ENCODE measurements around the gene C3orf22.
"Not testable (repeated sequence)": the region's sequence is repeated elsewhere in the genome, so short reads cannot be mapped to it uniquely, and the experiment has no call there.

C3orf22 gene

GRCh38 chr3:126542340-126543241, 16.1 kb downstream of the C3orf22 start:
- no peak for FAIRE-seq

GRCh38 chr3:126541628-126542339, 16.9 kb downstream of the C3orf22 start:
- FAIRE-seq: no peak

- no peak for FAIRE-seq
Measured at GRCh38 chr3:126540951-126541627, 17.6 kb downstream of the C3orf22 start.

- no peak for FAIRE-seq
Measured at GRCh38 chr3:126540342-126540849, 18.3 kb downstream of the C3orf22 start.

GRCh38 chr3:126539558-126540250, 19.0 kb downstream of the C3orf22 start:
- no peak for FAIRE-seq

- FAIRE-seq: no peak
Measured at GRCh38 chr3:126538966-126539365, 19.8 kb downstream of the C3orf22 start.

GRCh38 chr3:126538316-126538715, 20.4 kb downstream of the C3orf22 start:
- no peak for FAIRE-seq

- FAIRE-seq: no peak
Measured at GRCh38 chr3:126537730-126538281, 20.9 kb downstream of the C3orf22 start.

- no peak for FAIRE-seq
Measured at GRCh38 chr3:126537116-126537729, 21.5 kb downstream of the C3orf22 start.

- FAIRE-seq: no peak
Measured at GRCh38 chr3:126536126-126536525, 22.6 kb downstream of the C3orf22 start.

GRCh38 chr3:126535636-126536035, 23.1 kb downstream of the C3orf22 start:
- no peak for FAIRE-seq

- FAIRE-seq: not testable (repeated sequence)
Measured at GRCh38 chr3:126534716-126535115, 24.0 kb downstream of the C3orf22 start.

GRCh38 chr3:126533506-126533905, 25.2 kb downstream of the C3orf22 start:
- FAIRE-seq: no peak

GRCh38 chr3:126531051-126531330, 27.7 kb downstream of the C3orf22 start:
- no peak for FAIRE-seq

- no peak for FAIRE-seq
Measured at GRCh38 chr3:126530171-126531050, 28.3 kb downstream of the C3orf22 start.

- no peak for FAIRE-seq
Measured at GRCh38 chr3:126529585-126530170, 29.1 kb downstream of the C3orf22 start.

GRCh38 chr3:126528800-126529541, 29.8 kb downstream of the C3orf22 start:
- FAIRE-seq: no peak

- FAIRE-seq: no peak
Measured at GRCh38 chr3:126528419-126528799, 30.3 kb downstream of the C3orf22 start.

- FAIRE-seq: no peak
Measured at GRCh38 chr3:126527455-126528211, 31.1 kb downstream of the C3orf22 start.
